Measurements from ENCODE around the gene AHR. TPM values are rescaled to one million over a fixed set of nuclear protein-coding genes. Genes with fewer than 3 reads are reported as not detected.
A peak's percentile ranks its signal among the peaks of the same experiment; 100 is the strongest.

The AHR gene
- total RNA-seq, 2 experiments from 2014 or later = 49.0 to 50.6 TPM

- H3K4me3 Mint-ChIP-seq = peak overlapping the region; percentile 72
- H3K36me3 Mint-ChIP-seq = peaks cover 10% of the 10 kb centered on the region
- peaks cover 4% of the 10 kb centered on the region for H3K9me3 Mint-ChIP-seq
- peaks cover 14% of the 10 kb centered on the region for H3K4me1 Mint-ChIP-seq
- peak overlapping the region; percentile 82 for H3K27ac Mint-ChIP-seq
- DNase-seq = no peak
- POLR2A ChIA-PET = interaction anchor here (1.0 to 1.8 kb wide), 5 partner anchors 20 to 315 kb away, joined by 3 to 15 read pairs (median 5); no protein-coding TSS in a partner anchor
- H3K27me3 Mint-ChIP-seq = no peaks in the 10 kb centered on the region
- no peak for ATAC-seq (ENCODE audit: low read depth)
These were observed 1.2 kb upstream of the AHR start for GRCh38 chr7:17297243-17297642.

DNA sequence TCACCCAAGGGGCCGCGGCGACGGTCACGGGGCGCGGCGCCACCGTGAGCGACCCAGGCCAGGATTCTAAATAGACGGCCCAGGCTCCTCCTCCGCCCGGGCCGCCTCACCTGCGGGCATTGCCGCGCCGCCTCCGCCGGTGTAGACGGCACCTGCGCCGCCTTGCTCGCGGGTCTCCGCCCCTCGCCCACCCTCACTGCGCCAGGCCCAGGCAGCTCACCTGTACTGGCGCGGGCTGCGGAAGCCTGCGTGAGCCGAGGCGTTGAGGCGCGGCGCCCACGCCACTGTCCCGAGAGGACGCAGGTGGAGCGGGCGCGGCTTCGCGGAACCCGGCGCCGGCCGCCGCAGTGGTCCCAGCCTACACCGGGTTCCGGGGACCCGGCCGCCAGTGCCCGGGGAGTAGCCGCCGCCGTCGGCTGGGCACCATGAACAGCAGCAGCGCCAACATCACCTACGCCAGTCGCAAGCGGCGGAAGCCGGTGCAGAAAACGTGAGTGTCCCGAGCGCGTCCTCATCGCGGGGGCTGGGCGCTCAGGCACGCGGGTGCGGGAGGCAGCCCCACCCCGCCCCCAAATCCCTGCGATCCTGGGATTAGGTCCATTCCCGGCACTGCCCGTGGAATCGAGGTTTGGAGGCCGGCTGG is 509 bp downstream of the AHR start:
- peaks cover 21% of the 10 kb centered on the region for H3K4me1 Mint-ChIP-seq
- H3K36me3 Mint-ChIP-seq = peaks cover 10% of the 10 kb centered on the region
- no peaks in the 10 kb centered on the region for H3K27me3 Mint-ChIP-seq
- DNase-seq = peak; percentile 77
- peak overlapping the region; percentile 97 for H3K4me3 Mint-ChIP-seq
- peaks cover 4% of the 10 kb centered on the region for H3K9me3 Mint-ChIP-seq
- ATAC-seq (ENCODE audit: low read depth) = peak; percentile 60
- H3K27ac Mint-ChIP-seq = peak overlapping the region; percentile 96
- POLR2A ChIA-PET = interaction anchor here (0.6 to 1.8 kb wide), 30 partner anchors 24 to 878 kb away, joined by 3 to 15 read pairs (median 4); partner anchors contain the start of genes ANKMY2 and BZW2

DNA sequence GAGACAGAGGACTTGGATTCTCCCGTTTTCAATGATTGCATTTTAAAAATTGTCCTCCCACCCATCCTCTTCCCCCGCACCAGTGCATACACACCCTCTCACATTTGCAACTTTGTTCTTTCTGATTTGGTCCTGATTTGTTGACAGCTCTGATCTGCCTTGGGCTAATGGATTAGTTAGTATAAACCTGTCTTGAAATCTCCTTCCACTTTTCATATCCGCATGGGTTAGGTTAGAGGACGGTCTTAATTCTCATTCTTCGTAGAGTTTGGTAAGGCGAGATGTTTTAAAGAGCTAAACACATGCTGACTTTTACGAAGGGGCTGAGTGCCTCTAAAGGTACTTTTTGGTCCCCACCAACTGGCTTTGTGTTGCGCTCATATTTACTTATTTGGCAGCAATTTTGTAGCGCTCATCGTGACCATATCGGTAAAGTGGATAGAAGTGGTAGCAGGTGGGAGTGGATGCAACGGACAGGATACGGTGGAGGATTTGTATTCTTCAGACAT is 1.1 kb downstream of the AHR start:
- Mint-ChIP-seq H3K36me3 (peaks cover 10% of the 10 kb centered on the region), H3K4me3 (peak overlapping the region; percentile 97), H3K9me3 (peaks cover 4% of the 10 kb centered on the region), H3K27ac (peak overlapping the region; percentile 96), H3K4me1 (peaks cover 26% of the 10 kb centered on the region), H3K27me3 (no peaks in the 10 kb centered on the region)
- ATAC-seq (ENCODE audit: low read depth) = peak; percentile 14
- POLR2A ChIA-PET = interaction anchor here (0.6 to 1.8 kb wide), 10 partner anchors 26 to 300 kb away, joined by 3 to 6 read pairs (median 4); no protein-coding TSS in a partner anchor
- DNase-seq = peak; percentile 36

DNA sequence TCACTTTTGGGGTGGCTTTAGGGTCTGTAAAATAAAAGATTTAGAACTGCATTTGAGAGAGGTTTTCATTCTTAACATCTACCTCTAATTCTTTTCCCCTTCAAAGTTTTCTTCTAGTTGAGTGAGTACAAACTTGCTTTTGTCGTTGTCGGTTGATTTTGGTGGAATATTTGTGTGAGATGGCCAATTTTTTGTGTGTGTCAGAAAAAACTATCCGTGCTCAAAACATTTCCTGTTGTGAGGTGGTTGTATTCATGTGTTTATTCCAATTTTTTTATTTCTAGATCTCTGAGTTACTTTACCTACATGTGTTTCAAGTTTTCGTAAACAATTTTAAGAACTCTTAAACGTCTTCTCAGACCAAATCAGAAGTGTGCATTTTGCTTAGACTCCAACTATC is 1.6 kb downstream of the AHR start:
- Mint-ChIP-seq H3K4me1 (peaks cover 30% of the 10 kb centered on the region), H3K27me3 (no peaks in the 10 kb centered on the region), H3K27ac (peak overlapping the region; percentile 96), H3K36me3 (peaks cover 13% of the 10 kb centered on the region), H3K9me3 (peaks cover 4% of the 10 kb centered on the region), H3K4me3 (peak overlapping the region; percentile 97)
- DNase-seq = no peak
- ATAC-seq (ENCODE audit: low read depth) = no peak
- POLR2A ChIA-PET = interaction anchor here (0.9 to 1.7 kb wide), 7 partner anchors 26 to 300 kb away, joined by 3 to 5 read pairs (median 4); no protein-coding TSS in a partner anchor

DNA sequence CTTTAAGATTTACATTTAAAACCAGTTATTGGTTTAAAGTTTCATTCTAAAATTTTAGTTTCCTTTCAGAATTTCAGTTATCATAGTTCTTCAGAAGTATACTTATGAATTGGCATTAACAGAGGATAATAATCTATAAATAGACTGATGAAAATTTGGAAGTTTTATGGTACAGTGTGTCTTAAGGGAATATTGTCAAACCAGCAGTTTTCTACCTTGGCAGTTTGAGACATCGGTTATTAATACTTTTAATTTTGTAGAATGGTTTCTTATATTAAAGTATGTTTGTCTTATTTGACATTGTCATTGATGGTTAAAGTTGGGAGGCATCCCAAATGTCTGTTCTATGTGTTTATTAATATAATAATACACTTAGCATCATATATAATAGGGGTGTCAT is 2.0 kb downstream of the AHR start:
- Mint-ChIP-seq H3K27me3 (no peaks in the 10 kb centered on the region), H3K4me3 (peak overlapping the region; percentile 97), H3K4me1 (peaks cover 35% of the 10 kb centered on the region), H3K9me3 (peaks cover 4% of the 10 kb centered on the region), H3K36me3 (peaks cover 17% of the 10 kb centered on the region), H3K27ac (peak overlapping the region; percentile 96)
- POLR2A ChIA-PET = interaction anchor here (1.0 to 1.2 kb wide), 4 partner anchors 27 to 301 kb away, joined by 3 to 5 read pairs (median 4); no protein-coding TSS in a partner anchor
- no peak for DNase-seq
- no peak for ATAC-seq (ENCODE audit: low read depth)

- peak overlapping the region; percentile 60 for H3K4me3 Mint-ChIP-seq
- peaks cover 37% of the 10 kb centered on the region for H3K4me1 Mint-ChIP-seq
- H3K27me3 Mint-ChIP-seq = no peaks in the 10 kb centered on the region
- ATAC-seq (ENCODE audit: low read depth) (no peak), DNase-seq (no peak)
- no peak overlapping the region for H3K27ac Mint-ChIP-seq
- peaks cover 14% of the 10 kb centered on the region for H3K36me3 Mint-ChIP-seq
- POLR2A ChIA-PET = interaction anchor here (1.0 kb wide), 1 partner anchor 159 kb away, joined by 3 read pairs; no protein-coding TSS in a partner anchor
- H3K9me3 Mint-ChIP-seq = peaks cover 2% of the 10 kb centered on the region
These were observed 3.3 kb downstream of the AHR start for GRCh38 chr7:17301471-17302456.

DNA sequence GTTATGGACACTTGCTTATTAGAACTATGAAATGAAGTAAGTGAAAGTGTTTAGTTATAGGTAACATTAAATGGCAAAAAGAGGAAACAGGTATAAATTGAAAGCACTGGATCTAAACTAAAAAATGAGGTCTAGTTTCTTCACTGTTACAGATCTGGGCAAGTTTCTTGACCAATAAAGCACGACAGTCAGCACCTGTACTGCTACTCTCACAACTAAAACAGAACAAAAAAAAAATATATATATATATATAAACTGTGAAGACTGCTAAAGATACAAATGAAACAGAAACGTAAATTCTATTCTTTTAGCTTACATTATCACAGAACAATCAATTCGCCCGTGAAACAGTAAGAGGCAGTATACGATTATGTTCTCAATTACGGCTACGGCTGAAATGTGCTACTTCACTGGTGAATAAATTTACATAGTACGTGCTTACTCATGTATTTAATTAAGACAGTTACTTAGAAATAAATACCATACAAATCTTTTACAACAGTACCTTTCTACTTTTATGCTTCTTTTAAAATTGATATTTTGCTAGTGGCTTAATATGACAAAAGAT is 4.2 kb downstream of the AHR start:
- H3K27me3 Mint-ChIP-seq = no peaks in the 10 kb centered on the region
- no peak overlapping the region for H3K27ac Mint-ChIP-seq
- peaks cover 28% of the 10 kb centered on the region for H3K4me1 Mint-ChIP-seq
- H3K36me3 Mint-ChIP-seq = peaks cover 10% of the 10 kb centered on the region
- POLR2A ChIA-PET = no interaction called here
- no peak for DNase-seq
- ATAC-seq (ENCODE audit: low read depth) = no peak
- peaks cover 2% of the 10 kb centered on the region for H3K9me3 Mint-ChIP-seq
- H3K4me3 Mint-ChIP-seq = peak overlapping the region; percentile 53

DNA sequence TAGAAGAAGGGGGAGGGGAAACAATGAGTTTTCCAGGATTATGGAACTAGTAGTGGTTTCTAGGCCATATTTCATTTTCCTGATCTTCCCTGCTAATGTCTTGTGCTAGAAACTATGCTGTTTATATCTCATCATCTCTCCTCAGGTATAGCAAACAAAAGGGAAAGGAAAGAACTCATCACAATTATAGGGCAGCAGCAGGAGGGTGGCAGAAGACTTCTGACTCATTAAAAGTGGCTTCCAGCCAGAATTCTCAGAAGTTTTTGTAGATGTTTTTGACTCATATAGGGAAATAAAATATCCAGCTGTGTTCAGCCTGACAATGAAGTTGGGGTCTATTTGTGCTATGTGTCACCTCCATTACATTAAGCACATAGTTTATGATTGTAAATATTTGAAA is 6.5 kb downstream of the AHR start:
- POLR2A ChIA-PET = no interaction called here
- ATAC-seq (ENCODE audit: low read depth) = peak; percentile 71
- H3K27me3 Mint-ChIP-seq = no peaks in the 10 kb centered on the region
- peak overlapping the region; percentile 22 for H3K27ac Mint-ChIP-seq
- H3K4me1 Mint-ChIP-seq = peaks cover 22% of the 10 kb centered on the region
- peaks cover 8% of the 10 kb centered on the region for H3K36me3 Mint-ChIP-seq
- DNase-seq = no peak
- no peaks in the 10 kb centered on the region for H3K9me3 Mint-ChIP-seq
- peak overlapping the region; percentile 44 for H3K4me3 Mint-ChIP-seq

- Mint-ChIP-seq H3K27ac (peak overlapping the region; percentile 0), H3K27me3 (no peaks in the 10 kb centered on the region), H3K4me3 (peak overlapping the region; percentile 44), H3K4me1 (peaks cover 22% of the 10 kb centered on the region), H3K9me3 (no peaks in the 10 kb centered on the region), H3K36me3 (peaks cover 8% of the 10 kb centered on the region)
- POLR2A ChIA-PET = no interaction called here
- DNase-seq (no peak), ATAC-seq (ENCODE audit: low read depth) (no peak)
These were observed 7.1 kb downstream of the AHR start for GRCh38 chr7:17305387-17306171.

DNA sequence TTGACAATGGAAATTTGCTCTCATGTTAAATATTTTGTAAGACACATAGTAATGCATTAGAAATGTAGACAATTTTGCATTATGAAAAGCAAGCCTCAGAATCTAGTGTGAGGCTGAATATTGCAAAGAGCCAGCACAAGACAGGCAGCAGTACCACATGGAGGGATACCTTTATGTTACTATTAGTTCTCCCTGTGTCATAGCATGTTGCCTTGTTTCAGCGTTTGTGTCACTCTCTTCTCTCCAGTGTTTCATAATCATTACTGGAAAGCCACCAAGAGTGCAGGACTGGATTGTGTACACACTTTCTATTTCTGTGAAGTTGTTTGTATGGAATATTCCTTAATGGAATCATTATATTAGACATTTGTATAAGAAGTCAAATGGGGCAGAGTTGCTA is 8.5 kb downstream of the AHR start:
- no peaks in the 10 kb centered on the region for H3K27me3 Mint-ChIP-seq
- no peaks in the 10 kb centered on the region for H3K9me3 Mint-ChIP-seq
- peaks cover 13% of the 10 kb centered on the region for H3K36me3 Mint-ChIP-seq

GRCh38 chr7:17307558-17307957 is 9.1 kb downstream of the AHR start:
- DNase-seq (no peak), ATAC-seq (ENCODE audit: low read depth) (no peak)
- no peaks in the 10 kb centered on the region for H3K27me3 Mint-ChIP-seq
- peaks cover 13% of the 10 kb centered on the region for H3K36me3 Mint-ChIP-seq
- POLR2A ChIA-PET = no interaction called here
- H3K4me3 Mint-ChIP-seq = no peak overlapping the region
- H3K9me3 Mint-ChIP-seq = no peaks in the 10 kb centered on the region
- H3K27ac Mint-ChIP-seq = no peak overlapping the region
- H3K4me1 Mint-ChIP-seq = peaks cover 22% of the 10 kb centered on the region

More for the DNA sequence above, 8.5 kb downstream of the AHR start:
- DNase-seq = no peak
- Mint-ChIP-seq H3K27ac (no peak overlapping the region), H3K4me3 (no peak overlapping the region), H3K4me1 (peaks cover 22% of the 10 kb centered on the region)
- no peak for ATAC-seq (ENCODE audit: low read depth)
- POLR2A ChIA-PET = no interaction called here

DNA sequence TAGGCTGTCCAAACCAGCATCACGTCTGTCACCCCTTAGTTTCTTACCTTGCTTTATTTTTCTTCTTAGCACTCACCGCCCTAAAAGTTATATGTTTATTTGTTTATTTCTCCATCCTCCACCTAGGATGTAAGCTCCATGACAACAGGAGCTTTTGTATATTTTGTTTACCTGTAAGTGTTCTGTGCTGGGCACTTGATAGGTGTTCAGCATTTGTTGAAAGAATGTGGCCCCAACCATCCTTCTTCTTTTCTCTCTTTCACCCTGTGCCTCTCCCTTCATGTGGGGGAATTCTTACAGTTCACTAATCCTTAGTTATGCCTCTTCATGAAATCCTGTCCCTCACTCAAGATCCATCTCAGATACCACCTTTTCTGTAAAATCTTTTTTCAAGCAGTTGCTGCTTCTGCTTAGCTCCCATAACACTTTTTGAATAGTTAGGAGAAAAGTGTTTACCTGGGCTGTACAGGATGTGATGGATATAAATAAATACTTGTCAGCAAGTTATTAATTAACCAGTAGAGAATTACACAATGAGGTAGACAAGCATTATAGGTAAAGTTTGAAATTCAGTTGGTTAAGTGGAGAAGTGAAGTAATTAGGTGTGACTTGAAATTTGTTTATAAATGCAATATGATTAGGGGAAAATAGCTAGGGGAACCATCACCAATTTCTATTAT is 9.7 kb downstream of the AHR start:
- H3K4me3 Mint-ChIP-seq = no peak overlapping the region
- POLR2A ChIA-PET = interaction anchor here (0.7 kb wide), 1 partner anchor 9 kb away, joined by 3 read pairs; no protein-coding TSS in a partner anchor
- H3K27ac Mint-ChIP-seq = no peak overlapping the region
- H3K27me3 Mint-ChIP-seq = no peaks in the 10 kb centered on the region
- peaks cover 20% of the 10 kb centered on the region for H3K4me1 Mint-ChIP-seq
- no peaks in the 10 kb centered on the region for H3K9me3 Mint-ChIP-seq
- ATAC-seq (ENCODE audit: low read depth) (no peak), DNase-seq (no peak)
- H3K36me3 Mint-ChIP-seq = peaks cover 15% of the 10 kb centered on the region

Measured in activated naive CD8-positive, alpha-beta T cell treated with anti-CD3 and anti-CD28 coated beads, Interleukin-2, amount 10 ng/mL, durations not matched to agents 7 days and 5 days (primary cell).